Right atrium auricular region (tissue), 2 donors: Measurements from ENCODE around the gene CLASP1. TPM values are rescaled to one million over a fixed set of nuclear protein-coding genes. Genes with fewer than 3 reads are reported as not detected.

Experiments
- DNase-seq: peaks from one replicate; pipeline ENCODE4 v3.0.0-alpha.2; 2019; ENCODE audit warnings: low spot score
- H3K27ac ChIP-seq, 2 donors: fragments of 200-600 bp; sonication (generic); 1 replicate in 1 of 2; 2 replicates in 1 of 2; pipeline ENCODE4 v1.5.1; 2016 to 2019
- H3K27me3 ChIP-seq, 2 donors: fragments of 200-600 bp; sonication (generic); one replicate each; pipeline versions ENCODE4 v1.5.1 to v1.6.0; 2017 to 2019
- H3K36me3 ChIP-seq: fragments of 200-600 bp; sonication (generic); one replicate; pipeline ENCODE4 v1.5.1; 2016
- H3K4me1 ChIP-seq, 2 donors: fragments of 200-600 bp; sonication (generic); one replicate each; pipeline versions ENCODE4 v1.5.1 to v1.6.0; 2017 to 2019
- H3K4me3 ChIP-seq, 2 donors: fragments of 200-600 bp; sonication (generic); 1 replicate in 1 of 2; 2 replicates in 1 of 2; pipeline ENCODE4 v1.5.1; 2017 to 2019; ENCODE audit warnings: mild to moderate bottlenecking in 1 of 2, moderate library complexity in 1 of 2
- H3K9me3 ChIP-seq, 2 donors: fragments of 200-600 bp; sonication (generic); one replicate each; pipeline ENCODE4 v1.5.1; 2019
- CTCF ChIP-seq, 2 donors: fragments of 200-600 bp; sonication (generic); IDR thresholded peaks; one replicate each; pipeline ENCODE4 v1.5.1; 2019; ENCODE audit warnings: antibody characterized with exemption in 2 of 2
- total RNA-seq, 2 donors: library from RNA; depleted of rRNA; stranded (reverse); fragments of >200 nt; gene quantifications; one replicate each; pipeline ENCODE4 v1.1.0, GENCODE V29; 2016

CLASP1 gene
- total RNA-seq, 2 donors from 2014 or later: 42.4 to 47.8 TPM

DNA sequence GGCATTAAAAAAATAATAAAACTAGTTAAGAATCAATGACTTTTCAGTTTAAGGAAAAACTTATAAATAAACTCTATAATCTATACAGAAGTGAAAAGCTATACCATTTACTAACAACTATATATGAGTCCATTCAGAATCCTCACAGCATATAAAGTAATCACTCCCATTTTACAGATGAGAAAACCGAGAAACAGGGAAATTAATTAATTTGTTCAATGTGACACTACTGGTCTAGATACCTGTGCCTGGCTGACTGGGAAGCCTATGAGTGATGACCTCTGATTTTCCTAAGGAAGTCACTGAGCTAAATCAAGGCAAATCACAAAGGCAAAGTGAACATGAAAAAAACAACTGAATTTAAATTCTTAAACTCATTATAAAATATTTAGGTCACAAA is 218.0 kb downstream of the CLASP1 start:
- Histone ChIP-seq H3K4me1 (peaks cover 0 to 14% of the 10 kb centered on the region in 2 donors), H3K4me3 (no peak overlapping the region), H3K36me3 (peaks cover 10% of the 10 kb centered on the region), H3K27me3 (no peaks in the 10 kb centered on the region), H3K27ac (no peak overlapping the region), H3K9me3 (no peaks in the 10 kb centered on the region)
- no peak for DNase-seq
- TF ChIP-seq CTCF (IDR thresholded peaks at IDR 0.05): no peak

DNA sequence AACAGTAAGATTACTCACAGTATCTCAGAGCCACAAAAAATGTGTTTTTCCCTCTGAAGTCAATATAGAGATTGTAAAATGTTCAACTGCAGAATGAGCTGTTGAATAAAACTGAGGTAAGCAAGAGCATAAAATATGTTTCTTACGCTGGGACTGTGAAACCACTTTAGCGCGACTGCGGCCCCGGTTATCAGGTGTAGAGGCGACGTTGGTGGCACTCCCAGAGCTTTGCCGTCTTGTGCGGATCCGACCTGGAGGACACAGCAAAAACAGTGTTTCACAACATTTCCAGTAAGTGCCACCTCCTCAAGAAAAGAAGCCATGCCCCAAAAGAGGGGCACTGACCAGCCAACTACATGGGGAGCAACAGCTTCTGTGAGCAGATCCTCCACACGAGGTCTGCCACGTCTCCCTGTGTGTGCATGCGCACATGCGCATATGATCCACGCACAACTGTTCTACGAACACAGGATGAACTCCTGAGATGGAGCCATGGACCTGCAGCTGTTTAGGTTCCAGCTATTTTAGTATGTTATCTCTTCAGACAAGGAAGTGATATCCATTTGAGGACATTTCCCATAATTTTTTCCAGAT is 219.2 kb downstream of the CLASP1 start:
- Histone ChIP-seq H3K4me3 (no peak overlapping the region), H3K9me3 (no peaks in the 10 kb centered on the region), H3K27ac (peak overlapping the region in 1 of 2 donors; percentile 62), H3K36me3 (peaks cover 11% of the 10 kb centered on the region), H3K4me1 (peaks cover 0 to 14% of the 10 kb centered on the region in 2 donors), H3K27me3 (no peaks in the 10 kb centered on the region)
- TF ChIP-seq CTCF (IDR thresholded peaks at IDR 0.05): no peak
- DNase-seq: no peak

DNA sequence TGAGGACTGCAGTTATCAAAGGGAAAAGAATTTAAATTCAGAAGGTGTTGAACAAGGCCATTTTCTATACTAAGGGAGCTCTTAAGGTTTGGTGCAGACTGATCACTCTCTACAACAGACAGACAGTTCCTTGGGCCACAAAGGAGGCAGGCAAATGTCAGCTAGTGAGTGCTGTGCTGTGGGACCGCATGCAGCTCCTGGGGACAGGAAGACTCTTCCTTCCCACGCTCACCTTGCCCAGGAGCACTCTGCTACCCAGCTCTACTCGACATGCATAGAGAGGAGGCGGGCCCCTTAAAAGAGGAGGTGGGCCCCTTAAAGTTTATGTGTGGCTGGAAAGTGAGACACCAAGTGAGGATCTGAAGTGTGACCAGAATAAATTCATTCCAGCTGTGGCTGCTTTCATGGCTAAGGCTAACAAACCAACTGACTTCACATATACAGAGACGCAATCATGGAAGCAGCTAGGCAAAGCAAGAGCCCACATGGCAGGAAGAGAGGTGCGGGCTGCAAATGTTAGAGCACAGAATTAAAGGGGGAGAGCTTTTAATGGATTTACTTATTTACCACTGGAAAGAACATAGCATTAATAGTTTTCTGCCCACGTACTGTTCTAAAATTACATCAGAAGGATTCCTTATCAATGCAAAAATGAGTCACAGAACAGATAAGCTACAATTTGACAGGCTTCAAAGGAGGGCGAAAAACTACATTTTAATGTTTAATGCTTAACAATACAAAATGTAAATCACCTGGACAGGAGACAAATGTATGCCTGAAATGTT is 220.0 kb downstream of the CLASP1 start:
- Histone ChIP-seq H3K4me3 (no peak overlapping the region), H3K9me3 (no peaks in the 10 kb centered on the region)
- no peak for TF ChIP-seq CTCF (IDR thresholded peaks at IDR 0.05)

DNA sequence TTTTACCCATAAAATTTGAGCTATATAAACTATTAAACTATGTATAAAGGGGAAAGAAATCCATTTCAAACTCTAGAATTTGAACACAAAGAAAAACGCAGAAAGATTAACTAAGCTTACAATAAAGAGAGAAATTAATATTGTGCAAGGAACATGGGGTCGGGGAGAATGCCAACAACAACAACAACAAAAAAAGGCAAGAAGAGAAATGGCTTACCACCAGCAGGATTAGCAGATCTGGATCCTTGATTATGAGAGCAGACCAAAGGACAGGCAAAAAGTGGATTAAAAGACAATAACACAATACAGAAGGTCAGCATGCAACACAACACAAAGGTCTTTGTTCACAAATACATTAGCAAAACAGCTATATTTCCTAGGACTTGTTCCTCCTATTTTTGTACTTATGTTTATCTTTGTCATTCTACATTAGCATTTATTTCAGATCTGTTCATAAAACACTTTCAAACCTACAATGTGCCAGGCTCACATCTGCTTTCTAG is 222.0 kb downstream of the CLASP1 start:
- Histone ChIP-seq H3K27me3 (no peaks in the 10 kb centered on the region), H3K36me3 (peaks cover 17% of the 10 kb centered on the region), H3K9me3 (no peaks in the 10 kb centered on the region), H3K4me1 (peaks cover 0 to 14% of the 10 kb centered on the region in 2 donors), H3K4me3 (no peak overlapping the region), H3K27ac (no peak overlapping the region)
- TF ChIP-seq CTCF (IDR thresholded peaks at IDR 0.05): no peak
- DNase-seq: no peak

More for the DNA sequence above, 220.0 kb downstream of the CLASP1 start:
- H3K27ac ChIP-seq: peak overlapping the region in 1 of 2 donors; percentile 62
- H3K36me3 ChIP-seq: peaks cover 17% of the 10 kb centered on the region
- no peaks in the 10 kb centered on the region for H3K27me3 ChIP-seq
- peaks cover 0 to 14% of the 10 kb centered on the region in 2 donors for H3K4me1 ChIP-seq
- DNase-seq: no peak

DNA sequence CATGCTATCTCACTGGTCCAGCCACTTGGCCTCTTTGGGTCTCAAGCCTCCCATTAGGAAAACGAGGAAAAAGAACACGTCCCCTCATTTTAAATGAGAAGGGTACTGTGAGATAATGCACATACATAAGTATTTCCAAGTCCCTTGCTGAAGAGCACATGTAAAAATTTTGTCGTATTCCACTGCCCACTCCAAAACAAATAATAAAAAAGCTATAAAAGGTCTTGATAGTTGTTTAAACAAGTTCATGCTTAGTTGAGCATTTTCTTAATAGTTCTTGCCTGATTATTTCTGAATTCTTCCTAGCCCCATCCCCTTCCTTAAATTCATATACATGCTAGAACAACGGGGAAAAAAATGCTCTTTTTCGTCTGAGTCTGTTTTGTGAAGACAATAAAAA is 228.8 kb downstream of the CLASP1 start:
- no peaks in the 10 kb centered on the region for H3K9me3 ChIP-seq
- peaks cover 16% of the 10 kb centered on the region for H3K36me3 ChIP-seq
- H3K4me3 ChIP-seq: no peak overlapping the region
- H3K27me3 ChIP-seq: no peaks in the 10 kb centered on the region
- H3K4me1 ChIP-seq: no peaks in the 10 kb centered on the region
- no peak for DNase-seq
- no peak for TF ChIP-seq CTCF (IDR thresholded peaks at IDR 0.05)
- no peak overlapping the region for H3K27ac ChIP-seq
